A673 (cell line): ENCODE measurements around the gene WNK1.

Experiments used
- CTCF ChIP-seq: fragments of 300-800, 200-600 bp; sonication (generic); conservative IDR thresholded peaks from 2 replicates; pipeline ENCODE4 v1.5.1; 2017; ENCODE audit warnings: low read depth, mild to moderate bottlenecking, antibody characterized with exemption, low read length, moderate library complexity, mixed read lengths
- EZH2 ChIP-seq: fragments of 200-600 bp; sonication (generic); IDR thresholded peaks from 2 replicates; pipeline ENCODE4 v1.6.1; 2017; ENCODE audit warnings: borderline replicate concordance, low read depth, mild to moderate bottlenecking, mixed read lengths, antibody characterized with exemption, low read length; ENCODE audit not compliant: poor library complexity, severe bottlenecking

GRCh38 chr12:817941-818600 lies 65.7 kb downstream of the WNK1 start:
- TF ChIP-seq CTCF (no peak), EZH2 (no peak)
